Activated CD8-positive, alpha-beta memory T cell treated with anti-CD3 and anti-CD28 coated beads, Interleukin-2, amount 50 U/mL, for 24 hours (primary cell): ENCODE results near the gene ZBTB21.

Experiments
- DNase-seq: peaks from one replicate; pipeline ENCODE4 v3.0.0-alpha.2; 2020; ENCODE audit errors: extremely low read depth

ZBTB21 gene

DNA sequence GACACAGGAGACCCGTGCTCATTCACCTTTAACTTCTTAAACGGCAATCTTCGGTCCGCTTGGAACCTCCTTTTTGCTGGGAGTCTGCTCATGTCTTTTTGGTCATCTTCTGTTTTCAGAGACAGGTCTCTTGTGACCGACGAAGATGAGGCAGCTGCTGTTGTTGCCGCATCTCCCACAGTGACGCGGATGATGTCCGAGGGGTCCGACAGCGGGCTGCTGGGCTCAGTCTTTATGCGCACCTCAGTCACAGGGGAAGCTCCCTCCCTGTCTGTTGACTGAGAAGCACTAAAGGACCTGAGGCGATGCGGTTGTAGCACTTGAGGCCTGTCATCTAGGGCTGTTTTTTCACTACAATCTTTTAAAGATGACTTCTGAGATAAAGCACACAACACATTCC is 17.6 kb downstream of the ZBTB21 start:
- no peak for DNase-seq

DNA sequence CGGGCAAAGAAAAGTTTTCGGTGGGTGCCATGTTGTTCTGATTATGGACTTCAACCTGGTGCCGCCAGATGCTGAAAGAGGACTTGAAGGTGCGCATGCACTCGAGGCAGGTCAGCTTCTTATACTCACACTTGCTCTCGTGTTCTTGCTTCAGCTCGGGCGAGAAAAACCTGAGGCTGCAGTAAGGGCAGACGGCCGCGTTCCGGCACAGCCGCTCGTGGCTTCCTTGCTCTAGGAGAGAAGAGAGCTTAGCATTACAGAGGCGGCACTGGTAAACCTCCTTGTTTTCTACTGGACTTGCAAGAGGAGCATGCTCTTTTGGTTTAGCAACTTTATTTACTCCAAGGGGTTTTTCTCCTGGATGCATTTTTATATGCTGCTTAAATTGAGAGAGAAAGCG is 18.5 kb downstream of the ZBTB21 start:
- no peak for DNase-seq

DNA sequence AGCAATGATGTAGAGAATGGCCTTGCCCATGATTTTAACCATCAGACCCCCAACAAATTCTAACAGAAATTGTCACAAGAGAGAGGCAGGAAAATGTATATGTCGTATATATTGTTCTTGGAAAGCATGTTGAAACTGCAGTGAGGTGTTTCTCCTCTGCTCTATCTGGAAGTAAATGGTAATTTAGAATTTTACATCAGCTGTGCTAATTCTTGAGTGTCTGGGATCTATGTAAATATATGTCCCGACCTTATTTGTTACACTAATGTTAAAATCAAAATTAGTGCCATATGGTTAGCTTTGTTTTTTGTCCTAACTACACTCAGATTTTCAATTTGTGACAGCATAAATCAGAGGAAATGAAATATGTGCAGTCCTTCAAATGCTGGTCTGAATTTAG is 20.5 kb downstream of the ZBTB21 start:
- no peak for DNase-seq

DNA sequence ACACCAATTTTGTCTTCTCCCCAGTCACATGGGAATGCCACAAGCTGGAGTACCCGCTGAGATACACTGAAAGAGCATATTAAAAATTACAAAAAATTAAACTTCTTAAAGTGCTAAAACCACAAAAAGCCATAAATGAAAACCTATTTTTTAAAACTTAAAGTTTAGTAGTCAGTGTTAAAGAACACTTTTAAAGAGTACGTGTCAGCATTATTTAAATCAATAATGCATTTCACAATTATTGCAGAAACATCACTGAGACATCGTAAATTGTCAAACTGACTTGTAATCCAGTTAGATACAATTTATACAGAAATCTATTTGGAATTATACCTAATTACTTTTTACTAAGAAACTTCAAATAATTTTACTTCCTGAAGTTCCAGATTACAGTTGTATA is 22.9 kb downstream of the ZBTB21 start:
- no peak for DNase-seq

DNA sequence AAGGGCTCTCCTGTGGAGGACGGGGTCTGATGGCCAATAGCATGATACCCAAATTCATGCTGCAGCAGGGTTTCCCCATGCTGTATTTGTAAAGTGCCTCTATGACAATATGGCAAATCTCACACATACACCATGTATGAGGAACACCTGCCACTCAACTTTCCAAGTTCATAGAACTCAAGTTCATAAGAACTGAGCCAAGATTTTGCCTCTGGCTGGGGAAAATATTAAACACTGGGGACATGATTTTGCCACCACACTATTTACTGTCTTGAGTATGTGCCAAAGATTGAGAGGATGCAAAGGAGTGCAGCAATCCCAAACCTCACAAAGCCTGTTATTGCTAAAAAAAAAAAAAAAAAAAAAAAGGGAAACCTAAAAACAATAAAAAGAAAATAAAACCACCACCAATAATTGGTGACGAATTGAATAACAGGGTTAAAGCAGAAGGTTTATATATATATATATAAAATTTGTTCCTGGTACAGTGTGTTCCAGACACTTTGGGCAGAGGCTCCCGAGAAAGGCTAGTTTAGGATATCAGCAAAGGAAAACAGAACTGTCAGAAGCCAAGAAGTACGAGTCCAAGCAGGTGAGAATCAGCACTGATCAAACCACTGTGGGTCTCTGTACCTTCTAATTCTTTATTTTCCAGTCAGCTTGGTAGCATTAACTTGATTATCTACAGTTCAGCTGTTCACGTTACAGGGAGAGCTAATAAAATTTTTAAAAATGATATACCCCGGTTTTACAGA is 24.3 kb downstream of the ZBTB21 start:
- DNase-seq, result no peak

DNA sequence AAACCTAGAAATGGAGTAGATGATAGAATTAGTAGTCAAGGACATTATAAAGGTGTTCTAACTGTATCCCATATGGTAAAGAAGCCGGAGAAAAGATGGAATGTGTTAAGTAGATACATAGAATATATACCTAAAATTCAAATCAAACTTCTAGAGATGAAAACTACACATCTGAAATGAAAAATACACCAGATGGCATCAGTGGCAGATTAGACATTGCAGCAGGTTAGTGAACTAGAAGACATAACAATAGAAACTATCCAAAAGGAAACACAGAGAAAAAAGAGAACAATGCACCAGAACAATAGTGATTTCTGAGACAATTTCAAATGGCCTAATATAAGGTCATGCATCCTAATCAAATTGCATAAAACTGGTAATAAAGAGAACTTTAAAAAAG is 26.9 kb downstream of the ZBTB21 start:
- no peak for DNase-seq

DNA sequence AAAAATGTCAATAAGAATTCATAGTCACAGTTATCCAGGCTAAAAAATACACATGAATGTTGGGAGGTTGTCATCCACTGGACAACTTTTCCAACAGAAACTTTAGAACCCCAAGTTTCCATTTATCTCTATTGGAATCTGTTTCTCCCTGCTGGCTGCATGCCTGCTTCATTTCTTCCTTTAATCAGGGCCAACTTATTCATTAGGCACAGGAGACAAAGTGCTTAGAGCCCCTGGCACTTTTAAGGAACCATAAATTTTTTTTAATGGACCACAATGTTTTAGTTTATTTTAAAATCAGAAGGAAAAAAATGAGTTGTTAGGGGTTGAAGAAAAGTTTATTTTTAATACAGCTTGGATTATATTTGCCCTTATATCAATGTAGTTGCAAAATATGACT is 29.6 kb downstream of the ZBTB21 start:
- DNase-seq, result no peak

DNA sequence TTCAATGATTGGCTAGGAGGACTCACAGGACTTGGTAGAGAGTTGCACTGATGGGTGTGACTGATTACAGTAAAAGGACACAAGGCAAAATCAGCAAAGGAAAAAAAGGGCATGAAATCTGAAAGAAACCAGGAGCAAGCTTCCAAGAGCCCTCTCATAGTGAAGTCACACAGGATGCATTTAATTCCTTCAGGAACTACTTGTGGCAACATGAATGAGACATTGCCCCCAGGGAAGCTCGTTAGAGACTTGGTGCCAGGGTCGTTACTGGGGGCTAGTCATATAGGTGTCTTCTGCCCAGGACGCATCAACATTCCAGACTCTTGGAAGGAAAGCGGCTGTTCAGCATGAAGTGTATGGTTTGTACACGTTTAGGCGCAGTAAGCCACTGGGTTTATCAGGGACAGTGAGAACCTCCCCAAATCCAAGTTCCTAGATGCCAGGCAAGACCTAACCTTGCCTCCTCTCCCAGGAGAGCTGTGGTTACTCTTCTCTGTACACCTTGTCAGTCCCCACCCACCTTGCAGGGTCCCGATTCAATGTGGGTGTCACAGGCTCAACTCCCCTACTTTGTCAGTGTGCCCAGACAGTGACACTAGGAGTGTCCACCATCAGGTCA is 30.3 kb downstream of the ZBTB21 start:
- DNase-seq, result no peak

DNA sequence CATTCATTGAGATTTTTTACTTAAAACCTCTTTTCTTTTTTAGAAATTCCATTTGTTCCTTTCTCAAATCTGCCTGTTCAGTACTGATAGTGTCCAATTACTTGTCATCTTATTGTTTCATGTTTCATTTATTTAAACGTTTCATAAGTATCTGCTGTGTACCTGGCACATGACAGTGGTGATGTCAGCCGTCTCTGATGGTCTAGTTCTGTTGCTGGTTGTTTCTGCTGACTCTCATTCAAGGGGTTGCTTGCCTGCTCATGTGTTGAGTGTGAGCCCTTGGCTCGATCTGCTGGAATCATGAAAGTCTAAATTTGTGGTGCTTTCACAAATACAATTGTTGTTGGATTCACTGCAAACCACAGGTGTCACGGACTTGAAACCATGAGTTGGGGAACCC is 30.8 kb downstream of the ZBTB21 start:
- no peak for DNase-seq

DNA sequence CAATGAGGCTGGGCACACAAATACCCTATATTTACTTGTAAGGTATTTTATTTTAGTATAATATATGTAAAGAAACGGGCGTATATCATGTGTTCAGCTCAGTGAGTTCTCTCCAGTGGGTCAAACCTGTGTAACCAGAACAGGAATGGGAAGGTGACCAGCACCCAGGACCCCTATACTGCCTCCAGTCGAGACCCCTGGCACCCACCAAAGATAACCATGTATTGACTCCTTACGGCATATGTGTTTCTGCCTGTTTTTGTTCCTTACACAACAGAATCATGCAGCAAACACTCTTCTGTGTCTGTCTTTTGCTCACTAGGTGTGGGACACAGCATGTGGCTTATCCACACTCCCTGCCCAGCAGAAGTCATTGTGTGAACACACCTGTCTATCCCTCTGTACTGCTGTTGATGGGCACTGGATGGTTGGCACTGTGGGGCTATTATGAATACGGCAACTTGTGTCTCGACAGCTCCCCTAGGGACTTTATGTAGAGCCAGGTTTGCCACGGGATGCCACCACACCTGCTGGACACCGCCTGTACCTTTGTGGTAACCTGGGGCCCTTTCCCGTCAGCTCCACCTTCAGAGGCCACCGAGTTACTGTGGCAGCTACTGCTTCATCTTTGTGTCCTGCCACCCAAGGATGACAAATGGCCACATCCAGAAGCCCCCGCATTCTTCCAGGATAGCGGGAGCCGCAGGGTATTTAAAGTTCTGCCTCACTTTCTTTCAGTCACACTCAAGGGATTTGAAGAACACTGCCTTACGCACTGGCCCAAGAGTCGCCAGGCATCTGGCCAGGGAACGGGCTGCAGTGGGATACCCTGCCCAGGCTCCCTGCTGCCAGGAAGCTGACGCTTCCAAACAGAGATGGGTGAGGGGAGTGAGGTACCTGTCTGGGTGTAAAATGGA is 32.9 kb downstream of the ZBTB21 start:
- no peak for DNase-seq

DNA sequence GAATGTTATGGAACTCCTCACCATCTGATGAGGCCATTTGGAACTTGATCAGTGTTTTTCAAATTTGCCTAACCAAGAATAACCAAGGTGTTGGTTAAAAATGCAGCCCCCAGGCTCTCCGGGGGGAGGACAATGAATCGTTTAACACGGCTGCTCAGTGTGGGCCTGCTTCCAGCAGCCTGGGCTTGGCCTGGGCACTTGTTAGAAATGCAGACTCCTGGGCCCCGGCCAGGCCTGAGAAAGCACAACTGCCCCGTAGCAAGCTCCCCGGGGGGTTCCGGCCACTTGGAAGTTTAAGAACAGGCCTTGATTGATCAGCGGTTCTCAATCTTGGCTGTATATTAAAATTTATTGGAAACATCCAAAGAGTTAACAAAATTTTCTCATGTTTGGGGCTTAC is 33.5 kb downstream of the ZBTB21 start:
- DNase-seq, result no peak

DNA sequence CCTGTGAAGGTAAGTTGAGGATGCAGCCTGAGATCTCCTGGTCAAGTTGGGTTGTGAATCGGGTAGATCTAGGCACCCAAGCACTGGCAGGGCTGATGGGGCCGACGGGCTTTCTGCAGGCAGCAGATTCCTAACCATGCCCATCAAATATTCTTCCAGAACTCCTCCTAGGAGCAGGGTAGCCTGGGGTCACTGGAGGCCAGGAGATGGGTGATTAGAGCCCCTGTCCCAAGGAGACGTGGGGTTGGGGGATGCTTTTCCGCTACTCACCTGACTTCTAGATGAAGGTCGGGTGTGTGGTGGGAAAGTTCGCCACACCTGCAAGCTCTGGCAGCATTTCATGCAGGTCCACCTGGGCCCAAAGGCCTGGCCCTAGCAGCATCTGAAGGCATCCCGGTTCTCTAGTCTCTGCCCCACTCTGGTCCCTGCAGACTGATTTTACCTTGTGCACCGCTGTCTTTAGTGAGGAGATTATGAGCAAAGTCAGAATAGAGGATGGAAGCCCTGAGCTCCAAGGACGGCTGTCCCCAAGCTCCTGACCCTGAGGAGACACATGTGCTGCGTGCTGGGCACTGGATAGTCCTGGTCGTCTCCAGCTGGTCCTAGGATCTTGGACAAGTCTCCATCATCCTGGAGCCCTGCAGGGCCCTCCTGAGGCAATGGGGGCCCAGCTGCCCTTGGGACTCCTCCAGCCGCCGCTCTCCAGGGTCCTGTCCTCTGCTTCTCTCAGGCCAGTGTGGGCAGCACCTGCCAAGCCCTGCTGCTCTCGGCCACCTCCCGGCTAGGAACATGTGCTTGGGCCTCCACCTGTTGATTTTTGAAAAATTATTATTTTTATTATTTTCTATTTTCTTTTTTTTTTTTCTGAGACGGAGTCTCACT is 34.5 kb downstream of the ZBTB21 start:
- no peak for DNase-seq

DNA sequence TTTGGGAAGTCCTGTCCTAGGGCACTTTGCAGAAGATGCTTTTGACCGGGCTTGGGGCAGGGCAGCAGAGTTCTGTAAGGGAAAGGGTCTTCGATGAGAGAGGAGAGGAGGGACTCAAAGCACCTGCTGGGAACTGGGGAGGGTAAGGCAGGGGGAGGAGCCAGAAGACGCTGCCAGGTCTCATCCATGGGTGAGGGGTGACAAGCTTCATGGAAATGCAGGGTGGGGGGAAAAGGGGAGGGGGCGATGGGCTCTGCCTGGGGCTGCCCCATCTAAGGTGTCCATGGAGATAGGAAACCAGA is 35.5 kb downstream of the ZBTB21 start:
- DNase-seq, result no peak

DNA sequence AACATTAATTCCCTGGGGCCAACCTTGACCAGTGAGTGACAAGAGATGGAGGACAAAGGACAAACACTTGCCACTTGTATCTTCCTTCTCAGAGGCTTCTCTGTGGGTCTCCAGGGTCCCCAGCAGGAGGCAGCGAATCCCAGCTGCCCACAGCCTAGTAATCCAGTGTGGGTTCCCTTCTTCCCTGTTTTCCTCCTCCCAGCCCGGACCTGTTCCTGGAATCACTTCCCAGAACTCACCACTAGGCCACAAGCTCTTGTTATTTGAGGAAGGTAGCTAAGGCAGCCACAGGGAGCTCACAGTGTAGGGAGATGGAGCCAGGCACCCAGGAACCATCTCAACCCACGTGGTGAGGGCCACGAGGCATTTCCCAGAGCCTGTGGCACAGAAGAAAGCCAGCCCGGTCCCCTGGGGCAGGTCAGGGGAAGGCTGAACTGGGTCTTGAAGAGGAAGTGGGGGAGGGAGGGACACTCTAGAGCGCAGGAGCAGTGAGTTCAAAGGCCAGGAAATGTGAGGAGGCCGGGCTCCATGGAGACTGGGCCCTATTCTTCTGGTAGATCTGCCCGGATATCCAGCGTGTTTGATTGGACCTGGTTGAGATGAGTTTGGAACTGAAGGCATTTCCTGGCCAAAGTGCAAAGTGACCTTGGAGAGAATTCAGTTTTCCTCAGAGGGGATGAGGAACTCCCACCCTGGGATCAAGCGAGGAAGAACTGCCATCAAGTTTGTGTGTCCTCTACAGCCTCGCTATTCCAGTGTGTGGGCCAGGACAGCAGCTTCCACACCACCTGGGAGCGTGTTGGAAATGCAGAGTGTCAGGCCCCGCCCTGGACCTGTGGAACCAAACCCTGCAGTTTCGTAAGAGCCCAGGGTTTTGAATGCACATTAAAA is 36.1 kb downstream of the ZBTB21 start:
- no peak for DNase-seq

DNA sequence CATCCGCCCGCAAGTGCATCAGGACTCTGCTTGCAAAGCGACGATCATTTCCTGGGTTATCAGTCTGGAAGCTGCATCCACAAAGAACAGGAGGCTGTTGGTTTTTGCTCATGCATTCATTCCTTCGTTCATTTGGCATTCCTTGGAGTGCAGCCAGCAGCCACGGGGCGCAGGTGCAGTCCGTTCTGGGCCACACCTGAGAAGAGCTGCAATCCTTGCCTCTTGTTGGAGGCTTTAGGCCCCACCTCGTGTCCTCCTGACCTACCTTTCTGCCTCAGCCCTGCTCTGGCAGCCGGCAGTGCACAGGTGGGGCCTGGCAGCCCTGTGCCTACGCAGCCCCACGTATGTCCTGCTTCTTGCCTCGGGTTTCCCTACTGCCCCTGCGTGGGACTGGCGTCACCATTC is 36.7 kb downstream of the ZBTB21 start:
- DNase-seq, result no peak

DNA sequence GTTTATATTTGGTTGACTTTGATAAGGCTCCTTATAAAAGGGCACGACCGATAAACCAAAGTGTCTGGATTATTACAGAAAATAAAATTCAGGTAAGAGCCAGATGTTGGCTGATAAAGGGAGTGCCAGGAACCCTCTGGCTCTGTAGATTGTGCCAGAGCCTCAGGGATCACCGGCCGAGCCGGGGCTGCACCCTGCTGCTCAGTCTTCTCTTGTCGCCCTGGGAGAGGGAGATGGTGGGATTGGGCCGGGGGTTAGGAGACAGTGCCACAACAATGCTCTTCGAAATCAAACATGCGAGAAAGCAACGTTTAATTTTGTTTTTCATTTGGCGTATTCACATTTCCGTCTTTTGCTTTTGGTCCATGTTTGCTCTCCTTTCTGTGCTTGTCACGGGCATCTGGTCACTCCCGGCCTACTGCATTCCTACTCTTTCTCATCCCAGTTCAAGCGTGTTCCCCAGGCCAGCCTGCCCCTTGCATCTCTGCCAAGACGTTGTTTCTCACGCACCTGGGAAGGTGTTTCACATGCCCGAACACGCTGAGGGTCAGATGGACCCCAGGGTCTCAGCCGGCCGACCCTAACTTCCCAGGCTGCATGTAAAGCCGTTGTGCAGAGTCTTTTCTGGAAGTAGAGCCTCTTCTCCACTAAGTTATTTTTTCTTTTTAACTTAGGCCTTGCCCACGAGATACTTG is 37.5 kb downstream of the ZBTB21 start:
- DNase-seq, result no peak

DNA sequence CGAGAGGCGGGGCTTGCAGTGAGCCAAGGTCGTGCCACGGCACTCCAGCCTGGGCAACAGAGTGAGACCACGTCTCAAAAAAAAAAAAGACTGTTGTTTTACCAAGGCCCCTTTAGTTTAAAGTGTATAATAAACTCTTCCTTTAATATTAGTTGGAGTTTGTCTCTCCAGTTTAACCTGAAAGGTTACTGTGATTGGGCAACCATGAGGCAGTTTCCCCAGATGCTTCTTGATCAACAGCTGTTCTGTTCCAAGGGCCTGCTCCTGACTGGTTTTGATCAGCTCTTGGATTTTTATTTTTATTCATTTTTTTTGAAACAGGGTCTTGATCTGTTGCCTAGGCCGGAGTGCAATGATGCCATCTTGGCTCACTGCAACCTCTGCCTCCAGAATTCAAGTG is 38.3 kb downstream of the ZBTB21 start:
- no peak for DNase-seq

DNA sequence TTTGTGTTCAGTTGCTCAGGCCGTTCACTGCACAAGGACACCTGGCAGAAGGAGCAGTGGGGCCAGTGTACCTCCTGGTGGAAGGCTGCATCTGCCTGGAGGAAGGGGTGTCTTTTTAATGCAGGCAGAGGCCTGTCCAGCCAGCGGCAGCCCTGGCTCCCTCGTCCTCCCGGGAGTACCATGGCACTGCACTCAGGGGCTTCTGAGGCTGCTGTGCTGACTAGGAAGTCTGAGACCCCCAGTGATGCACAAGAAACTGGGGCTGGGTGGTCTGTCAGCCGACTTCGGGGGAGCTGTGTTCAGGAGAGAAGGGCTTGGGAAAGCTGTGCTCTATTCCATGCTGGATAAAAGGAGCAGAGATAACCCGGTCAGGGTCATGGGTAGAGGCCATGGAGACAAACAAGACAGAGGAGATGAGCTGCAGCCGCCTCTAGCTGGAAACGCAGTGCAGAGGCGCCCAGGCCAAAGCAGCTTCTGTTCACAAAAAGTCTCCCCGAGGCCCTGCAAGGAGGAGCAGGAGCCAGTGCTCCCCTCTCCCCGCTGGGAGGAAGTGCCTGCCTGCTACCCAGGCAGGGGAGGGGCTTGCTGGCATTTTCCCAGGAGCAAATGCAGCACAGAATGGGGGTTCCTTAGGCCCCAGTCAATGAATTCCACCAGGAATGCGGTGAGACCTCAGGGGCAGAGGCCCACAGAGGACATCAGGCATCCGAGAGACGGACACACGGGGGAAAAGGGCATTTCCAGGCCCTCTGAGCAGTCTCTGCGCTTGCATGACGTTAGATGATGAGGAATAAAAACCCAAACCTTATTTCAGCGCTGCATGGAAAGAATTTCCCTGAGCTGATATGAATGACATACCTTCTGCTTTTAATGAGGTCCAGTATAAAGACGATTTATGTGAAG is 39.2 kb downstream of the ZBTB21 start:
- DNase-seq, result no peak

DNA sequence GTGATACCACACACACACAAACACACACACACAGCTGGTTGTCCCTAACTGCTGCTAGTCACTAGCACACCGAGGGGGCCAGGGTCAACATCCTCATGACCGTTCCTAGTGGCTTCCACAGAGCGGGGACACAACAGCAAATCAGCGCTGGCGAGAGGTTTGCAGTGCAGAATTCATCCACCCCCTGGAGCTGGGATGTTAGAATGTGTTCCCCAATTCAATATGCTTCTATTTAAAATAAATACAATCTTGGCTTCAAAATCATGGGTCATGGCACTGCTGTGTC is 40.1 kb downstream of the ZBTB21 start:
- no peak for DNase-seq

DNA sequence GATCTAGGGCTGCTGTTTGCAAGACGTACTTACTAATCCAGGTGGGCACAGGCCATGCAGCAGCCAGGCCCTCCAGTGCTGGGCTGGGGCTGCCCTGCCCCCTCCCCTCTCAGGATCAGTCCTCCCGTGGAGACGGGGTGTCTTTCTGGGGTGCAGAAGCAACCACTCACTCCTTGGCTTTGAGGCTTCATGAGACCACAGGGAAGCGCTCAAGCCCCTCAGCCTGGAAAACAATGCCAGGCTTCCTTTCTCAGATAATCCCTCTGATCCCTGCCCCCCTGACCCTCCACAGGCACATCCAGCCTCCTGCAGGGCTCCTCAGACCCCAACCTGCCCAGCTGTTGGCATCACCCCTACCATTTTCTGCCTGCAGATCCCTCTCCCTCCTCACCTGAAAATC is 42.5 kb downstream of the ZBTB21 start:
- no peak for DNase-seq
